Diencephalon (tissue), 1 donor: ENCODE data around the gene KLHL40. TPM values are rescaled to one million over a fixed set of nuclear protein-coding genes. Genes with fewer than 3 reads are reported as not detected.

Source experiments
- total RNA-seq: library from RNA; depleted of rRNA; stranded (reverse); fragments of >200 nt; gene quantifications from one replicate; pipeline ENCODE4 v1.2.3, GENCODE V29; 2014

Gene KLHL40, protein sequence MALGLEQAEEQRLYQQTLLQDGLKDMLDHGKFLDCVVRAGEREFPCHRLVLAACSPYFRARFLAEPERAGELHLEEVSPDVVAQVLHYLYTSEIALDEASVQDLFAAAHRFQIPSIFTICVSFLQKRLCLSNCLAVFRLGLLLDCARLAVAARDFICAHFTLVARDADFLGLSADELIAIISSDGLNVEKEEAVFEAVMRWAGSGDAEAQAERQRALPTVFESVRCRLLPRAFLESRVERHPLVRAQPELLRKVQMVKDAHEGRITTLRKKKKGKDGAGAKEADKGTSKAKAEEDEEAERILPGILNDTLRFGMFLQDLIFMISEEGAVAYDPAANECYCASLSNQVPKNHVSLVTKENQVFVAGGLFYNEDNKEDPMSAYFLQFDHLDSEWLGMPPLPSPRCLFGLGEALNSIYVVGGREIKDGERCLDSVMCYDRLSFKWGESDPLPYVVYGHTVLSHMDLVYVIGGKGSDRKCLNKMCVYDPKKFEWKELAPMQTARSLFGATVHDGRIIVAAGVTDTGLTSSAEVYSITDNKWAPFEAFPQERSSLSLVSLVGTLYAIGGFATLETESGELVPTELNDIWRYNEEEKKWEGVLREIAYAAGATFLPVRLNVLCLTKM
- 0.23 TPM for total RNA-seq

DNA sequence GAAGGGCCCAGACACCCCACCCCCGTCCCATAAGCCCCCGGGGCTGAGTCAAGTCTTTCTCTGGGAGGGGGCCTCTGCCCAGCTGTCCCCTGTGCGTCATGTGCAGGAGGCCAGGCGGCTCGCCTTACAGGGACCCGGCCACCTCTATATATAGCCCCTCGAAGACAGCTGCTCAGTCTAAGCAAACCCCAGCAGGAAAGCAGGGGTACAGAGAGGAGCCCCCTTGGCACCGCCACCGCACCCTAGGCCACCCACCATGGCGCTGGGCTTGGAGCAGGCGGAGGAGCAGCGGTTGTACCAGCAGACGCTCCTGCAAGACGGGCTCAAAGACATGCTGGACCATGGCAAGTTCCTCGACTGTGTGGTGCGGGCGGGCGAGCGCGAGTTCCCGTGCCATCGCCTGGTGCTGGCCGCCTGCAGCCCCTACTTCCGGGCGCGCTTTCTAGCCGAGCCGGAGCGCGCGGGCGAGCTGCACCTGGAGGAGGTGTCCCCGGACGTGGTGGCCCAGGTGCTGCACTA, at the start of gene KLHL40:
Gene KLHL40 (plus strand): TSS at position 175 of the 519 bp plus-strand sequence. CDS start 82 bp downstream, at position 257.

DNA sequence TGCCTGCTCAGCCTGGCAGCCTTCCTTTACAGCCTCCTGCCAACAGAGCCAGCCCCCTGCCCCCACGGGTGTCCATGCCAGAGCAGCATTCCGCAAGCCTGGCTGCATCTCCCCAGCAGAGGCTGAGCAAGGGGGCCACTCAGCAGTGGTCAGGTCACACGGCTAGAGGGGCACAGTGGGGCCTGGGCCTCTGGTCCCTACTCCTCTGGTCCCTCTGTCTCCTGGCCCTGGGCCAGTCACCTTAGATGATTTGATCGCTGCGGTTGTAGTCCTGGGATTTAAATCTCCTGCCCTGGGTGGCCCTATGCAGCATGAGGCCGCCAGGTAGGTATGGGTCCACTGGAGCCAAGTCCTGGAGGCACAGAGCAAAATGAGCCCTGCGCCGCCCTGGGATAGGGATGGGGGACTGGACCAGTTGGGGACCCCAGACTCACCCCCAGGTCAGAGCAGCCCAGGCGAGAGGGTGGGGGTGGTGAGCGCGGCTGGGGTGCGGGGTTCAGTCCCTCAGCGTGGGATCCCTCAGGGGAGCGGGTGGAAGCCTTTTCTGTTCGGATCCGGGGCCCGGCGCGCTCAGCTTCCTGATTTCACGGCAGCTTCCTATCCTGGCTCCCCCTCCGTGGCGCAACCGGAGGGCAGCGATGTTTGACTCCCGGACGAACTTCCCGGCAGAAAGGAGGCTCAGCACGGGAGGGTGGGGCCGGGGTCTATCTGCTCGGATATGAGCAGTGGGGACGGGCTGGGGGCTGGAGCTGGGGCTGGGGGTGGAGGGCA, 31.6 kb upstream of the KLHL40 start, which contains the start of gene ZBTB47:
Gene ZBTB47 (plus strand): TSS at position 138 of the 771 bp plus-strand sequence. CDS start 4,659 bp downstream, outside the sequence.

GRCh38 chr3:42702066-42702951, 17.0 kb downstream of the KLHL40 start, which contains the start of gene HHATL:
TSS of gene HHATL (minus strand) at chr3:42702798. CDS start at chr3:42700826, 1,972 bp downstream.

Other genes with a start within 250 kb of the KLHL40 start
- 0.46 TPM for gene VIPR1, start 182.9 kb upstream of the KLHL40 start, total RNA-seq
- 55.8 TPM for gene SEC22C, start 103.6 kb upstream of the KLHL40 start, total RNA-seq
- gene SS18L2, start 94.7 kb upstream of the KLHL40 start, total RNA-seq: 31.8 TPM
- 137 TPM for gene NKTR, start 84.9 kb upstream of the KLHL40 start, total RNA-seq
- 29.3 TPM for gene ZBTB47, start 31.8 kb upstream of the KLHL40 start, total RNA-seq
- gene HHATL, start 17.3 kb downstream of the KLHL40 start, total RNA-seq: 0.23 TPM
- gene CCDC13, start 87.7 kb downstream of the KLHL40 start, total RNA-seq: 5.1 TPM
- gene HIGD1A, start 119.0 kb downstream of the KLHL40 start, total RNA-seq: 159 TPM
- gene ACKR2, start 123.9 kb downstream of the KLHL40 start, total RNA-seq: 0.46 TPM
- gene CYP8B1, start 190.3 kb downstream of the KLHL40 start, total RNA-seq: not detected
- 16.6 TPM for gene ZNF662, start 220.6 kb downstream of the KLHL40 start, total RNA-seq